Fibroblast of skin of abdomen (primary cell): ENCODE data around the gene CMTR1.
A peak's percentile ranks its signal among the peaks of the same experiment; 100 is the strongest.
"Not testable (repeated sequence)": the region's sequence is repeated elsewhere in the genome, so short reads cannot be mapped to it uniquely, and the experiment has no call there.

Experiments
- DNase-seq: peaks from one replicate; pipeline ENCODE4 v3.0.0-alpha.2; 2013

The CMTR1 gene

GRCh38 chr6:37435816-37436215, 2.8 kb downstream of the CMTR1 start:
- DNase-seq = no peak

DNA sequence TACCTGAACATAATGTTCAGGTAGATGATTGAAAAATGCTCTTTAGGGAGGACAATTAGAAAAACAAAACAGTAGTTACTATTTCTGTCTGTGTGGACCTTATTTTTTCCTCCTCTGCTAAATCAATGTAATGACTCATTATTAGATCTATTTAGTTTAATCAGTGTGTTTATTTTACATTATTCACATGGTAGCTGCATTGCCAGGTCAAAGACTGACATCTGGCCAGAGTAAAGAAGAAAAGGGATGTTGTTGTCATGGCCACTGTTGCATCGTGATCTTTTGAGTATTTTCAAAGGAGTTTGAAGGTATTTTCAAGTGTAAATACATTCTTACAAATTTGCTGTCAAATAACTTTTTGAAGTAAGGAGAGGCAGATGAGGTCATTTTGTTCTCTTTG, 5.9 kb downstream of the CMTR1 start:
- DNase-seq = no peak

DNA sequence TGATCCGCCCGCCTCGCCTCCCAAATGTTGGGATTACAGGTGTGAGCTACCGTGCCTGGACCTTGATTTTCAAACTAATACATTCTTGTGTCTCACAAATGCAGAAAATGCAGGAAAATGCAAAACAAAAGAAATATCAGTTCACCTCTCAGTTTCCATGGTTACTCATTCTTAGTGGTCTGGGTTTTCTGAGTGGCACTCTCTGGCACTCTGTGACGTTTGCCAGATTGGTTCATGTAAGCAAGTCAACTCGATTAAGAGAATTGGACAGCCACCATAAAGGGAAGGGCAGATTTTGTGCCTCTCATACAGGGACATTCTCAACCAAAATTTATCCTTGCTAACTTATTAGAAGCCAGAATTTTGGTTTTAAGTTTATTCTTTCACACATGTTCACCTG, 8.6 kb downstream of the CMTR1 start:
- DNase-seq = no peak

- no peak for DNase-seq
Measured at GRCh38 chr6:37442416-37443215, 9.6 kb downstream of the CMTR1 start.

GRCh38 chr6:37443216-37443542, 10.2 kb downstream of the CMTR1 start:
- not testable (repeated sequence) for DNase-seq

GRCh38 chr6:37449984-37450383, 17.0 kb downstream of the CMTR1 start:
- DNase-seq = no peak

DNA sequence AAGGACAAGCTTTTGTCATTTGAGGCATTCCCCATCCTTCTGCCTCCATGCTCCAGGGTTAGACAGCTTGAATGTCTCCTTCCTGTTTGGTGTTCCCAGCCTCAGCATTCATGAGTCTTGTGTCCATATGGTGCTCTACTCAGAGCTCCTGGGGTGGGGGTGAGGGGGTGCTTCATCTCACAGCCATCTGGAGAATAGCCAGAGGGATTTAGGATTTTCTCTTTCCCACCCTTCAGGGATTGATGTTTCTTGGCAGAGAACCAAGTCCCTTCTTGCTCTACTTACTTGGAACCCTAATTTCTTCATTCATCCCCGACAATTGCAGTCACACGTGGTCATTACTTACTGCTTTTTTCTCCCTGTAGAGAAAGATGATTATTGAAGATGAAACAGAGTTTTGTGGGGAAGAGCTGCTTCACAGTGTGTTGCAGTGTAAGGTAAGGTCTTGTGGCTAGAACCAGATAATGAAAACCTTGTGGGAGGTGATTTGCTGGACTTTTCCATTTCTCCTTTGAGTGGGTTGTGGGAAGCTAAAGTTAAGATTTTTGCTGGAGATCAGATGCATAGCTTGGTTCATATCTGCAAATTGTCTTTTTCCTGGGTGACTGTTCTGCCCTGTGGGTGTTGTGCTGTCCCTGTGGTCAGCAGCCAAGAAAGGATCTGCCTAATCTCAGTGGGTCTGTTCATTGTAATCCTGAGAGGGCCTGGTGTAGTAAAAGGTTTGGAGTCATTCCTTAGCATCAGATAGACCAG, 18.6 kb downstream of the CMTR1 start:
- no peak for DNase-seq

- no peak for DNase-seq
Measured at GRCh38 chr6:37452522-37452921, 19.5 kb downstream of the CMTR1 start.

DNA sequence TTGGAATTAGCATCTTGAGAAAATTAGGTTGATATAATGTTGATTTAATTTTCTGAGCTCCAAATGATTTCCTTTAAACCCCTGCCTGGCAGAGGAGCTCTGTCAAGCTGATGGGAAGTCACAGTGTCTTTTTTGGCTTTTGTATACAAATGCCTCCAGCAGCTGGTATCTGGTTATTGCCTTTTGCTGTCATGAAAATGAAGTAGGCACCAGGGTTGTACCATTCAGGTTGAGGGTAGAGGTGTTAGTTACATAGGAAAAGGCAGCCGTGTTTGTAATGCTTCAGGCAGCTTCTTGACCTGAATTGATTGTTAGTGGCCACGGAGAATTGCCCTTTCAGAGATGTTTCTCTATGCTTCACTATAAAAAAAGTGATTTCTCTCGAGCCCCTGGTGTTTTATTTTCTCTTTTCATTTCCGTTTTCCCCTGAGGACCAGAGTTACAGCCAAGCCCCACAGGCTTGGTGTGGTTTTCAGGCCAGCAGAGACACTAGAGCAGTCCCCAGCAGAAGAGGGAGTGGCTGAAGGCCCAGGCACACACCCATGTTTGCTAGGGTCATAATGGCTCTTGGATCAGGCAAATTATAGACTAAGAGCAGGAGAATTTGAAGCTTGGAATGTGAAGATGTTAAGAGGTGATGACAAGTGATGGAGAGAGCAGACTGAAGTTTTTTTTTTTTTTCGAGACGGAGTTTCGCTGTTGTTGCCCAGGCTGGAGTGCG, 21.6 kb downstream of the CMTR1 start:
- peak; percentile 55 for DNase-seq

DNA sequence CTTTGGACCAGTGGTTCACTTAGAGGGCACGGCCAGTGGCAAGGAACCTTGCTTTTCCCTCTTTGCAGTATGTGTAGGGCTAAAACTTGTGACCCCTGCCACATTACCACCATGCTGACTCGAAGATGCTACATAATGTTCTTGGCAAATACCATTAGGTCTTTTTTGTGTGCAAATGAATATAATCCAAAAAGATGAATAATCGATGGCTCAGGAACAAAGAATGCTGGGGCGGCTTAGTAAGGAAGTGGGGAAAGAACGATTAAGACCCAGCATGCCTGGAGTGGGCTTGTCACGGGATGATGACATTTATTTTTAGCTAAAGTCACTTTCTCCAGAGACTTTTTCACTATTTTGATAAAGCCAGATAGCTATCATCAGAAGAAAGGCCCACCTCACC, 23.1 kb downstream of the CMTR1 start:
- DNase-seq = peak; percentile 87

- peak; percentile 85 for DNase-seq
Measured at GRCh38 chr6:37456816-37457560, 24.0 kb downstream of the CMTR1 start.

- DNase-seq = peak; percentile 22
Measured at GRCh38 chr6:37459981-37460800, 27.2 kb downstream of the CMTR1 start.

DNA sequence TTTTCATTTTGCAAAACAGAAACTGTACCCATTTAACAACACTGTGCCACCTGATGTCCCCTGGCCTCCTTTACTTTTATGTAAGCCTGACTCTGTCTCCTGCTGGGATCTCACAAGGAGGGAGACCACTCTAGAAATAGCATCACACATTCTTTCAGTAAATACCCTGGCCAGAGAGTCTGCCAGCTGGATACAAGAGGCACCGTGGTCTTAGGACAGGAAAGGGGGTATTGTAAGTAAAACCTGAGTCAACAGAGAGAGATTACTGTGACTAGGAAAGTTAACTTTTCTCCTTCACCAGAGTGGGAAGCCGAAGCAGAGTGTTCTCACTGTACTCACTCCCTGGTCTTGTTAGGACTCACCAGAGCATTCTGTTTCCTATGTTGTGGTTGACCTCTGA, 27.8 kb downstream of the CMTR1 start:
- DNase-seq = no peak

DNA sequence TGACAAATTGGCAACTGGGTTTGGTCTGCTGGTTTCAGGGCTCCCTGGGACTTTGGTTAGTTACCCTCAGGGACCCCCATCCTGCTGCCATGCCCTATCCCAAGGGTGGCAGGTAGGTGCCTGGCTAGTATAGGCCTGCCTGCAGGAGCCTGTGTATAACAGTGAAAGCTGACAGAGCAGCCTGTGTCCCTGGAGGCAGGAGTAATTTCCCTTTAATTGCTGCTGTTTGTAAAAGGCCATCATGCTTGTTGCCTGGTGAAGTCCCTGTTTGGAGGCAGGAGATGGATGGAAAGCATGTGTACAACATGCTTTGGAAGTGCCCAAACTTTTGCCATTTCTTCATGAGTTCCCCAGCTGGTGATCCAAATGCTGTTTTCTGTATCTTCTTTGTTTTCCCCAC, 30.1 kb downstream of the CMTR1 start:
- DNase-seq = no peak

DNA sequence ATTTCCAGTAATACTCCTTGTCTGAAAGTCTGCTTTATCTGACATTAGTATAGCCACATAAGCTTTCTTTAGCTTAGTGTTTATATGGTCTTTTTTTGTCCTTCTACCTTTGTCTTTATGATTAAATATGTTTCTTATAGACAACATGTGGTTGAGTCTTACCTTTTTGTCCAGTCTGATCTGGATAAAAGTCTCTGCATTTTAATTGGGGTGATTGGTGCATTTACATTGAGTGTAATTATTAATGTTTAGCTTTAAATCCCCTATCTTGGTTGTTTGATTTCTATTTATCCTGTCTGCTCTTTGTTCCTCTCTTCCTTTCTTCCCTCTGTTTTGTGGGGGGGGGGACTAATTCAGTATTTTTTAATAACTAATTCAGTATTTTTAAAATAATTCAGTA, 34.7 kb downstream of the CMTR1 start:
- no peak for DNase-seq

DNA sequence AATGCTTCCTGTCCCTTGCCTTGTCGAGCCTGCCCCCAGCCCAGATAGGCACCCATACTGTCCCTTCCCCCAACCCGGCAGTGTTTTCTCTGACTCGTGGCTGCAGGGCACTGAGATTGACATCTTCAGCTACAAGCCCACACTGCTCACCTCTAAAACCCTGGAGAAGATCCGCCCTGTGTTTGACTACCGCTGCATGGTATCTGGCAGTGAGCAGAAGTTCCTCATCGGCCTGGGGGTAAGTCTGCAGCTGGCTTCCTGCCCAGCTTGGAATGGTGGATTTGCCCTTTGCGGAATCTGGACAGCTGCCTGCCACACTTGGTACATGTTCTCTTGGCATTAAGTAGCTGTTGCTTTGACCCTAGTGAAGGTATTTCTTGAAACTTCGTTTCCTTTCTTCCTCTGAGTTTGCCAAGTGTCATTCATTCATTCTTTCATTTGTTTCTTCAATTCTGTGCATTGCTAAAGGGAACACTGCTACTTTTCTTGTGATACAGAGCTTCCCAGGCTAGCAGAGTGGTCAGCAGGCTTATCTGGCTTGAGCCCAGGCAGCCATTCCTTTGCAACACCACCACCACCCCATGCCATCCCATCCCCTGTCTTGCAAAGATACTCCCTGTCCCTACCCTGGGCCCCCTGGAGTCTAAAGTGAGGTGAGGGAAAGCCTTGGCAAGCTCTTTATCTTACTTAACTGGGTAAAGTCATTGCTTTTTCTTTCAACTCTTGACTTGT, 40.5 kb downstream of the CMTR1 start:
- no peak for DNase-seq

GRCh38 chr6:37474316-37474715, 41.3 kb downstream of the CMTR1 start:
- DNase-seq = no peak

- no peak for DNase-seq
Measured at GRCh38 chr6:37477191-37477590, 44.2 kb downstream of the CMTR1 start.

- no peak for DNase-seq
Measured at GRCh38 chr6:37477656-37478435, 44.8 kb downstream of the CMTR1 start.

GRCh38 chr6:37478827-37479226, 45.8 kb downstream of the CMTR1 start:
- DNase-seq = no peak
